ENCODE measurements around the gene CHCHD1.
"Not testable (repeated sequence)": the region's sequence is repeated elsewhere in the genome, so short reads cannot be mapped to it uniquely, and the experiment has no call there.

The CHCHD1 gene

DNA sequence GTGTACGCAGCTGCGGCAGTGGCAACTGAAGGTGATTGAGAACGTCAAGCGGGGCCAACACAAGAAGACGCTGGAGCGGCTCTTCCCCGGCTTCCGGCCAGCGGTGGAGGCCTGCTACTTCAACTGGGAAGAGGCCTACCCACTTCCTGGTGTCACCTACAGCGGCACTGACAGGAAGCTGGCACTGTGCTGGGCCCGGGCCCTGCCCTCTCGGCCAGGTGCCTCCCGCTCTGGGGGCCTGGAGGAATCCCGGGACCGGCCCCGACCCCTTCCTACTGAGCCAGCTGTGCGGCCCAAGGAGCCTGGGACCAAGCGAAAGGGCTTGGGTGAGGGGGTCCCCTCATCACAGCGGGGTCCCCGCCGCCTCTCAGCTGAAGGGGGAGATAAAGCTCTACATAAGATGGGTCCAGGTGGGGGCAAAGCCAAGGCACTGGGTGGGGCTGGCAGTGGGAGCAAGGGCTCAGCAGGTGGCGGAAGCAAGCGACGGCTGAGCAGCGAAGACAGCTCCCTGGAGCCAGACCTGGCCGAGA, 10.1 kb downstream of the CHCHD1 start:
- Histone ChIP-seq H3K36me3 (ENCODE audit: control insufficient read depth, insufficient read depth, low read length) (peaks cover 46% of the 10 kb centered on the region), H3K4me3 (ENCODE audit: insufficient read depth, low read depth, low read length) (no peak overlapping the region), H3K4me1 (ENCODE audit: control insufficient read depth, insufficient read depth, low read length) (no peaks in the 10 kb centered on the region), H3K9me3 (ENCODE audit: control insufficient read depth, low read length) (no peaks in the 10 kb centered on the region), H3K27ac (ENCODE audit: insufficient read depth, low read depth, low read length, poor library complexity, severe bottlenecking) (no peak overlapping the region), H3K27me3 (ENCODE audit: control insufficient read depth, insufficient read depth, low read length, poor library complexity, severe bottlenecking) (no peaks in the 10 kb centered on the region)
- 96% methylated on average over 26 of the region's 26 CpGs for WGBS, 2 experiments

DNA sequence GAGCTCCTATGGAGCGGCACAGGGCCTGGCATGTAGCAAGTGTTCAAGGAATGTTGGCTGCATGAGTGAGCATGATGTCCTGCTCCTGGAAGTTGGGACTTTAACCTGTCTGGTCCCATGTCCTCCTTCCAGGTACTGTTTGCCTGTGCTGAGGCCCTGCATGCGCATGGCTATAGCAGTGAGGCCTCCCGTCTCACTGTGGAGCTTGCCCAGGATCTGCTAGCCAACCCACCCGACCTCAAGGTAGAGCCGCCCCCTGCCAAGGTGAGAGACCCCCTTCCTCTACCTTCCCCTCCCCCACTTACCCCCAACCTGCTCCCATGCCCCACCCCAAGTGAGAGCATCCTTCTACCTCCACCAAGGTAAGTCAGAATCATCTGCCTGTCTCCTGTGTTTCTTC, 11.6 kb downstream of the CHCHD1 start:
- Histone ChIP-seq H3K27ac (ENCODE audit: insufficient read depth, low read depth, low read length, poor library complexity, severe bottlenecking) (no peak overlapping the region), H3K27me3 (ENCODE audit: control insufficient read depth, insufficient read depth, low read length, poor library complexity, severe bottlenecking) (no peaks in the 10 kb centered on the region), H3K9me3 (ENCODE audit: control insufficient read depth, low read length) (no peaks in the 10 kb centered on the region), H3K36me3 (ENCODE audit: control insufficient read depth, insufficient read depth, low read length) (peaks cover 46% of the 10 kb centered on the region), H3K4me1 (ENCODE audit: control insufficient read depth, insufficient read depth, low read length) (no peaks in the 10 kb centered on the region), H3K4me3 (ENCODE audit: insufficient read depth, low read depth, low read length) (no peak overlapping the region)
- 91 to 96% methylated on average over 5 of the region's 5 CpGs for WGBS, 2 experiments

DNA sequence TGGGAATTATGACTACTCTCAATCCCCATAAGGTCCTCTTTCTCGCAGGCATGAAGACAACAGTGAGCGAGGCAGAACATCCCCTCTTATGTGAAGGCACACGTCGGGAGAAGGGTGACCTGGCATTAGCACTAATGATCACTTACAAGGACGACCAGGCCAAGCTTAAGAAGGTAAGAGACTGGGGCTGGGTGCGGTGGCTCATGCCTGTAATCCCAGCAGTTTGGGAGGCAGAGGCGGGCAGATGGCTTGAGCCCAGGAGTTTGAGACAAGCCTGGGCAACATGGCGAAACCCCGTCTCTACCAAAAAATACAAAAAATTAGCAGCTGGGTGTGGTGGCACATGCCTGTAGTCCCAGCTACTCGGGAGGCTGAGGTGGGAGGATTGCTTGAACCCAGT, 13.6 kb downstream of the CHCHD1 start:
- WGBS, 2 experiments: 94 to 96% methylated on average over 10 of the region's 10 CpGs
- H3K9me3 ChIP-seq (ENCODE audit: control insufficient read depth, low read length); H3K27me3 ChIP-seq (ENCODE audit: control insufficient read depth, insufficient read depth, low read length, poor library complexity, severe bottlenecking); H3K4me3 ChIP-seq (ENCODE audit: insufficient read depth, low read depth, low read length); H3K4me1 ChIP-seq (ENCODE audit: control insufficient read depth, insufficient read depth, low read length); H3K27ac ChIP-seq (ENCODE audit: insufficient read depth, low read depth, low read length, poor library complexity, severe bottlenecking): not testable (repeated sequence)
- H3K36me3 ChIP-seq (ENCODE audit: control insufficient read depth, insufficient read depth, low read length): peaks cover 35% of the 10 kb centered on the region

DNA sequence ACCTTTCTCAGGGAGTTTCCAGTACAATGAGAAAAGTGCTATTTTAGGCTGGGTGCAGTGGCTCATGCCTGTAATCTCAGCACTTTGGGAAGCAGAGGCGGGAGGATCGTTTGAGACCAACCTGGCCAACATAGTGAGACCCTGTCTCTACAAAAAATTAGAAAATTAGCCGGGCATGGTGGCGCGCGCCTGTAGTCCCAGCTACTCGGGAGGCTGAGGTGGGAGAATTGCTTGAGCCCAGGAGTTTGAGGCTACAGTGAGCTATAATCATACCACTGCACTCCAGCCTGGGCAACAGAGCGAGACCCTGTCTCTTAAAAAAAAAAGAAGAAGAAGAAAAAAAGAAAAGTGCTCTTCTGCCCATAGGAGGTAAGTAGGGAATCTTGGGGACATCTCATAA, 14.2 kb downstream of the CHCHD1 start:
- H3K27ac ChIP-seq (ENCODE audit: insufficient read depth, low read depth, low read length, poor library complexity, severe bottlenecking); H3K4me3 ChIP-seq (ENCODE audit: insufficient read depth, low read depth, low read length); H3K9me3 ChIP-seq (ENCODE audit: control insufficient read depth, low read length); H3K4me1 ChIP-seq (ENCODE audit: control insufficient read depth, insufficient read depth, low read length); H3K27me3 ChIP-seq (ENCODE audit: control insufficient read depth, insufficient read depth, low read length, poor library complexity, severe bottlenecking): not testable (repeated sequence)
- peaks cover 30% of the 10 kb centered on the region for H3K36me3 ChIP-seq (ENCODE audit: control insufficient read depth, insufficient read depth, low read length)
- 93 to 97% methylated on average over 8 of the region's 8 CpGs for WGBS, 2 experiments

- Histone ChIP-seq H3K4me1 (ENCODE audit: control insufficient read depth, insufficient read depth, low read length) (no peaks in the 10 kb centered on the region), H3K36me3 (ENCODE audit: control insufficient read depth, insufficient read depth, low read length) (peaks cover 28% of the 10 kb centered on the region), H3K27me3 (ENCODE audit: control insufficient read depth, insufficient read depth, low read length, poor library complexity, severe bottlenecking) (no peaks in the 10 kb centered on the region), H3K9me3 (ENCODE audit: control insufficient read depth, low read length) (no peaks in the 10 kb centered on the region), H3K4me3 (ENCODE audit: insufficient read depth, low read depth, low read length) (no peak overlapping the region), H3K27ac (ENCODE audit: insufficient read depth, low read depth, low read length, poor library complexity, severe bottlenecking) (no peak overlapping the region)
- 92 to 93% methylated on average over 5 of the region's 5 CpGs for WGBS, 2 experiments
Measured at GRCh38 chr10:73796766-73797165, 14.9 kb downstream of the CHCHD1 start.

DNA sequence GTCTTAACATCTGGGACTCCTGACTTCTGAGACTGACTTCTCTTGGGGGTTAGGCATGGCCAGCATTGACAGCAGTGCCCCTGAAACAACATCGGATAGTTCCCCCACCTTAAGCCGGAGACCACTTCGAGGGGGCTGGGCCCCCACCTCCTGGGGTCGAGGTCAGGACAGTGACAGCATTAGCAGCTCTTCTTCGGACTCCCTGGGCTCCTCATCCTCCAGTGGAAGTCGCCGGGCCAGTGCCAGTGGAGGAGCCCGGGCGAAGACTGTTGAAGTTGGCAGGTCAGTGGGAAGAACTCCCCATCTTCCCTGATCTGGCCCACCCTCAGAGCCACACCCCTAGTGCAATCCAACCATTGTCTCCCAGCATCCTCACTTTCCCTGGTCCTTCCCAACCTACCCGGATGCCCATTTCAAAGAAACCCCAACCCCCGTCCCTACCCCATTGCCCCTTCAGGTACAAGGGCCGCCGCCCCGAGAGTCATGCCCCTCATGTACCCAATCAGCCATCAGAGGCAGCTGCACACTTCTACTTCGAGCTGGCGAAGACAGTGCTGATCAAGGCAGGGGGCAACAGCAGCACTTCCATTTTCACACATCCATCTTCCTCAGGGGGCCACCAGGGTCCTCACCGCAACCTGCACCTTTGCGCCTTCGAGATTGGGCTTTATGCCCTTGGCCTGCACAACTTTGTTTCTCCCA, 15.6 kb downstream of the CHCHD1 start:
- Histone ChIP-seq H3K9me3 (ENCODE audit: control insufficient read depth, low read length) (no peaks in the 10 kb centered on the region), H3K27me3 (ENCODE audit: control insufficient read depth, insufficient read depth, low read length, poor library complexity, severe bottlenecking) (no peaks in the 10 kb centered on the region), H3K4me1 (ENCODE audit: control insufficient read depth, insufficient read depth, low read length) (no peaks in the 10 kb centered on the region), H3K4me3 (ENCODE audit: insufficient read depth, low read depth, low read length) (no peak overlapping the region), H3K36me3 (ENCODE audit: control insufficient read depth, insufficient read depth, low read length) (peaks cover 28% of the 10 kb centered on the region), H3K27ac (ENCODE audit: insufficient read depth, low read depth, low read length, poor library complexity, severe bottlenecking) (no peak overlapping the region)
- WGBS, 2 experiments: 93 to 94% methylated on average over 19 of the region's 19 CpGs

DNA sequence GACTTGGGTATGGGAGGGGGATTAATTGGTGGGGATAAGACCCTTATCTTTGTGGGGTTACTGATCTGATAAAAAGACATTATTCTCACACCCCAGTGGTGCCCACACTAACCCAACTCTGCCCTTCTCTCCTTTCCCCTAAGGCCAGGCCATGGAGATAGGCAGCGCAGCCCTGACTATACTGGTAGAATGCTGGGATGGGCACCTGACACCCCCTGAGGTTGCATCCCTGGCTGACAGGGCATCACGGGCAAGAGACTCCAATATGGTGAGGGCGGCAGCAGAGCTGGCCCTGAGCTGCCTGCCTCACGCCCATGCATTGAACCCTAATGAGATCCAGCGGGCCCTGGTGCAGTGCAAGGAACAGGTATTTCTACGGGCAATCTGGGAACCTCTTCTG, 16.2 kb downstream of the CHCHD1 start:
- no peaks in the 10 kb centered on the region for H3K9me3 ChIP-seq (ENCODE audit: control insufficient read depth, low read length)
- 97 to 98% methylated on average over 6 of the region's 6 CpGs for WGBS, 2 experiments
- H3K4me3 ChIP-seq (ENCODE audit: insufficient read depth, low read depth, low read length): no peak overlapping the region
- no peaks in the 10 kb centered on the region for H3K27me3 ChIP-seq (ENCODE audit: control insufficient read depth, insufficient read depth, low read length, poor library complexity, severe bottlenecking)
- H3K27ac ChIP-seq (ENCODE audit: insufficient read depth, low read depth, low read length, poor library complexity, severe bottlenecking): no peak overlapping the region
- H3K36me3 ChIP-seq (ENCODE audit: control insufficient read depth, insufficient read depth, low read length): peaks cover 28% of the 10 kb centered on the region
- no peaks in the 10 kb centered on the region for H3K4me1 ChIP-seq (ENCODE audit: control insufficient read depth, insufficient read depth, low read length)

- no peak overlapping the region for H3K27ac ChIP-seq (ENCODE audit: insufficient read depth, low read depth, low read length, poor library complexity, severe bottlenecking)
- H3K4me1 ChIP-seq (ENCODE audit: control insufficient read depth, insufficient read depth, low read length): no peaks in the 10 kb centered on the region
- H3K36me3 ChIP-seq (ENCODE audit: control insufficient read depth, insufficient read depth, low read length): peaks cover 29% of the 10 kb centered on the region
- H3K4me3 ChIP-seq (ENCODE audit: insufficient read depth, low read depth, low read length): no peak overlapping the region
- no peaks in the 10 kb centered on the region for H3K27me3 ChIP-seq (ENCODE audit: control insufficient read depth, insufficient read depth, low read length, poor library complexity, severe bottlenecking)
- 93 to 94% methylated on average over 9 to 10 of the region's 10 CpGs for WGBS, 2 experiments
- no peaks in the 10 kb centered on the region for H3K9me3 ChIP-seq (ENCODE audit: control insufficient read depth, low read length)
Measured at GRCh38 chr10:73798927-73799560, 17.2 kb downstream of the CHCHD1 start.

GRCh38 chr10:73799899-73800559, 18.2 kb downstream of the CHCHD1 start:
- Histone ChIP-seq H3K36me3 (ENCODE audit: control insufficient read depth, insufficient read depth, low read length) (peaks cover 27% of the 10 kb centered on the region), H3K4me1 (ENCODE audit: control insufficient read depth, insufficient read depth, low read length) (no peaks in the 10 kb centered on the region), H3K4me3 (ENCODE audit: insufficient read depth, low read depth, low read length) (no peak overlapping the region), H3K9me3 (ENCODE audit: control insufficient read depth, low read length) (no peaks in the 10 kb centered on the region), H3K27ac (ENCODE audit: insufficient read depth, low read depth, low read length, poor library complexity, severe bottlenecking) (no peak overlapping the region), H3K27me3 (ENCODE audit: control insufficient read depth, insufficient read depth, low read length, poor library complexity, severe bottlenecking) (no peaks in the 10 kb centered on the region)
- 90 to 92% methylated on average over 9 of the region's 9 CpGs for WGBS, 2 experiments

DNA sequence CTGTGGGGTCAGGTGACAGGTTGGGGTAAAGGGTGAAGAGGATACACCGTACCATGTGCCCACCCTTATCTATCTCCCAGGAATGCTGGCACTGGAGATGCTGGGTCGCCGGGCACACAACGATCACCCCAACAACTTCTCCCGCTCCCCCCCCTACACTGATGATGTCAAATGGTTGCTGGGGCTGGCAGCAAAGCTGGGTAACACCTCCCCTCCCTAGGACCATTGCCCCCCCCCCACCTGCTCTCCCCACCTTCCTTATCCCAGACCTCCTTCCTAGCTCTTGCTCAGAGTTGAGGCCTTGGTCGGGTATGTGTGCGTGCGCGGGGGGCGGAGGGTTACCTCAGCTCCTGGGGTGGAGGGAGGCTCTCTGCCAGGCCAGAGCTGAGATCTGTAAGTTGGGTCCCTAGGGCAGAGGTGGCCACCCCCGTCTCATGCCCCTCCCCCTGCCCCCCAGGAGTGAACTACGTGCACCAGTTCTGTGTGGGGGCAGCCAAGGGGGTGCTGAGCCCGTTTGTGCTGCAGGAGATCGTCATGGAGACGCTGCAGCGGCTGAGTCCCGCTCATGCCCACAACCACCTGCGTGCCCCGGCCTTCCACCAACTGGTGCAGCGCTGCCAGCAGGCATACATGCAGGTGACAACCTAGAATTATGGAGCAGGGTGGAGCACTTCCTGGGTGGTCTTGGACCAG, 18.9 kb downstream of the CHCHD1 start:
- H3K36me3 ChIP-seq (ENCODE audit: control insufficient read depth, insufficient read depth, low read length): peaks cover 30% of the 10 kb centered on the region
- 93 to 94% methylated on average over 20 of the region's 20 CpGs for WGBS, 2 experiments
- no peaks in the 10 kb centered on the region for H3K9me3 ChIP-seq (ENCODE audit: control insufficient read depth, low read length)
- no peaks in the 10 kb centered on the region for H3K4me1 ChIP-seq (ENCODE audit: control insufficient read depth, insufficient read depth, low read length)
- H3K27ac ChIP-seq (ENCODE audit: insufficient read depth, low read depth, low read length, poor library complexity, severe bottlenecking): no peak overlapping the region
- no peak overlapping the region for H3K4me3 ChIP-seq (ENCODE audit: insufficient read depth, low read depth, low read length)
- no peaks in the 10 kb centered on the region for H3K27me3 ChIP-seq (ENCODE audit: control insufficient read depth, insufficient read depth, low read length, poor library complexity, severe bottlenecking)
